K562 (cell line): ENCODE results near the gene NDUFV2. TPM values are rescaled to one million over a fixed set of nuclear protein-coding genes. Genes with fewer than 3 reads are reported as not detected.

ENCODE experiments used
- ATAC-seq: fragments of 200-7000 bp; cut with Tn5 transposase; 3 replicates; pipeline ENCODE4 v1.9.1; 2020; ENCODE audit warnings: moderate library complexity
- BruUV-seq: library from RNA; stranded (reverse); fragments of 400-500 nt; replicated peaks from 2 replicates; lab custom pipeline; 2021; lab: Mats Ljungman, UMichigan
- CTCF ChIA-PET: fragments of 300-600 bp; formaldehyde crosslinking; extraction: SDS; loops from one replicate; lab custom pipeline; 2021; ENCODE audit warnings: low intra/inter-chr PET ratio; lab: Yijun Ruan, JAX
- POLR2A ChIA-PET: fragments of 300-600, 350-650 bp; sonication (Branson Sonifier 250); formaldehyde crosslinking; extraction: SDS; loops from one replicate; lab custom pipeline; 2021; ENCODE audit warnings: antibody characterized with exemption, inconsistent platforms; lab: Yijun Ruan, JAX
- DNase-seq, 4 experiments: peaks; one replicate each; pipeline versions ENCODE4 v3.0.0 to v3.0.0-alpha.2; 2011 to 2018; ENCODE audit warnings: low spot score in 3 of 4, mixed read lengths in 3 of 4; ENCODE audit errors: extremely low read depth in 1 of 4
- FAIRE-seq: peaks from 2 replicates; lab custom pipeline; 2011; peaks lifted over from hg19 to GRCh38; lab: Jason Lieb, UNC
- H2AFZ ChIP-seq: 2 replicates; pipeline ENCODE4 v1.6.0; 2011; ENCODE audit warnings: low read depth, low read length, control low read depth, inconsistent platforms
- H3K27ac ChIP-seq: fragments of 200-600 bp; 3 replicates; pipeline ENCODE4 v1.8.0; 2011; ENCODE audit warnings: low read depth, mild to moderate bottlenecking, control low read depth, inconsistent platforms, low read length, moderate library complexity, mixed read lengths; ENCODE audit errors: extremely low read depth
- H3K27me3 ChIP-seq, 2 experiments: fragments of 300-600 bp in 1 of 2; 2 replicates in 1 of 2; 3 replicates in 1 of 2; pipeline versions ENCODE4 v1.6.0 to v1.8.0; 2011; ENCODE audit warnings: inconsistent platforms in 2 of 2, low read length in 2 of 2, mild to moderate bottlenecking in 1 of 2, mixed read lengths in 1 of 2, moderate library complexity in 1 of 2; ENCODE audit not compliant: control insufficient read depth in 2 of 2, insufficient read depth in 2 of 2
- H3K36me3 ChIP-seq: fragments of 300-600 bp; 3 replicates; pipeline ENCODE4 v1.8.0; 2011; ENCODE audit warnings: mild to moderate bottlenecking, low read length, inconsistent platforms; ENCODE audit not compliant: control insufficient read depth, insufficient read depth
- H3K4me1 ChIP-seq, 2 experiments: fragments of 200-600 bp in 1 of 2; replicated peaks in 1 of 2; 2 replicates in 1 of 2; 3 replicates in 1 of 2; pipeline versions ENCODE4 v1.5.1 to v1.8.0; 2011; ENCODE audit warnings: inconsistent platforms in 2 of 2, low read length in 2 of 2, mild to moderate bottlenecking in 1 of 2, mixed read lengths in 1 of 2, moderate library complexity in 1 of 2; ENCODE audit not compliant: control insufficient read depth in 2 of 2, insufficient read depth in 2 of 2
- H3K4me2 ChIP-seq: 2 replicates; pipeline ENCODE4 v1.6.1; 2011; ENCODE audit warnings: low read length, control low read depth, inconsistent platforms, mixed read lengths; ENCODE audit not compliant: insufficient read depth
- H3K4me3 ChIP-seq: fragments of 200-600 bp; sonication (generic), shearing (Covaris generic); 2 replicates; pipeline ENCODE4 v1.5.1; 2016; ENCODE audit warnings: control low read depth, inconsistent platforms
- H3K79me2 ChIP-seq: fragments of 200-600 bp; 3 replicates; pipeline ENCODE4 v1.8.0; 2011; ENCODE audit warnings: low read length, inconsistent platforms; ENCODE audit not compliant: control insufficient read depth, insufficient read depth
- H3K9ac ChIP-seq, 2 experiments: 2 replicates each; pipeline versions ENCODE4 v1.6.0 to v1.6.1; 2011; ENCODE audit warnings: low read depth in 2 of 2, low read length in 2 of 2, control low read depth in 1 of 2, inconsistent platforms in 1 of 2, mild to moderate bottlenecking in 1 of 2, mixed read lengths in 1 of 2; ENCODE audit not compliant: insufficient read depth in 1 of 2
- H3K9me1 ChIP-seq: one replicate; pipeline ENCODE4 v1.6.0; 2011; ENCODE audit warnings: inconsistent platforms, mild to moderate bottlenecking, low read length, moderate library complexity; ENCODE audit not compliant: control insufficient read depth, insufficient read depth
- H3K9me3 ChIP-seq: replicated peaks from 2 replicates; pipeline ENCODE4 v1.5.1; 2011; ENCODE audit warnings: low read depth, low read length, inconsistent platforms; ENCODE audit not compliant: control insufficient read depth, insufficient read depth
- H4K20me1 ChIP-seq: replicated peaks from 2 replicates; pipeline ENCODE4 v1.6.1; 2011; ENCODE audit warnings: low read length, inconsistent platforms, mixed read lengths; ENCODE audit not compliant: control insufficient read depth, insufficient read depth
- EZH2 ChIP-seq: IDR thresholded peaks from 2 replicates; pipeline ENCODE4 v1.6.1; 2012; ENCODE audit warnings: low read depth, mild to moderate bottlenecking, inconsistent platforms, low read length, borderline replicate concordance
- JUN ChIP-seq, 2 experiments: sonication (generic) in 1 of 2; formaldehyde crosslinking in 1 of 2; IDR thresholded peaks; 2 replicates each; pipeline versions ENCODE4 v1.6.1 to v1.8.0; 2012 to 2022; ENCODE audit warnings: borderline replicate concordance in 2 of 2, mild to moderate bottlenecking in 2 of 2, improper control_type of control experiment in 1 of 2, low read depth in 1 of 2, low read length in 1 of 2, missing genetic modification reagents in 1 of 2
- KLF13 ChIP-seq: fragments of 450-650 bp; IDR thresholded peaks from 2 replicates; pipeline ENCODE4 v1.6.1; 2016; ENCODE audit warnings: missing genetic modification characterization, low read depth, mild to moderate bottlenecking, missing compliant biosample characterization, moderate library complexity, borderline replicate concordance
- SRSF3 ChIP-seq: fragments of 200-400 bp; formaldehyde crosslinking; IDR thresholded peaks from 2 replicates; pipeline ENCODE4 v1.6.1; 2016; ENCODE audit warnings: mild to moderate bottlenecking, low read length, moderate library complexity; ENCODE audit not compliant: insufficient read depth
- TCF7 ChIP-seq: sonication (generic); IDR thresholded peaks from 2 replicates; pipeline ENCODE4 v1.6.1; 2016; ENCODE audit warnings: antibody characterized with exemption, borderline replicate concordance
- ZKSCAN1 ChIP-seq: fragments of 150-350 bp; IDR thresholded peaks from 2 replicates; pipeline ENCODE4 v1.6.1; 2016; ENCODE audit warnings: low read depth, low read length
- ZKSCAN3 ChIP-seq: fragments of 250-450 bp; sonication (Bioruptor Pico); IDR thresholded peaks from 2 replicates; pipeline ENCODE4 v1.4.0; 2020
- ZNF175 ChIP-seq: fragments of 200-800 bp; sonication (Bioruptor generic); IDR thresholded peaks from 2 replicates; pipeline ENCODE4 v1.6.1; 2016; ENCODE audit warnings: low read depth, mild to moderate bottlenecking, missing genetic modification characterization, missing compliant biosample characterization
- ZNF316 ChIP-seq: fragments of 450-650 bp; IDR thresholded peaks from 2 replicates; pipeline ENCODE4 v1.6.1; 2016
- ZNF324 ChIP-seq: fragments of 250-450 bp; sonication (Bioruptor Pico); IDR thresholded peaks from 2 replicates; pipeline ENCODE4 v1.4.0; 2020; ENCODE audit warnings: mild to moderate bottlenecking
- WGBS: fragments of 100-300 bp; shearing (Covaris generic); methylation state at CpG from one replicate; pipeline ENCODE4 v1.1.6; 2016; ENCODE audit warnings: low coverage, mixed read lengths; ENCODE audit not compliant: insufficient coverage; ENCODE audit errors: missing lambda C conversion rate; 5-methylcytosine and 5-hydroxymethylcytosine counted together
- in situ Hi-C: fragments of 300-500 bp; cut with MboI; formaldehyde crosslinking; loops from 4 replicates; pipeline ENCODE4 v1.15.0; 2018; ENCODE audit warnings: inconsistent platforms, mixed read lengths
- intact Hi-C: fragments of 100-400 bp; cut with micrococcal nuclease; formaldehyde crosslinking; loops from 2 replicates; pipeline ENCODE4 v1.14.2; 2022
- polyA plus RNA-seq, 8 experiments: library from polyadenylated mRNA; depleted of rRNA in 4 of 8; stranded (reverse) in 5 of 8; unstranded in 3 of 8; fragments of >200 nt; fragmentation: Nextera tagmentation in 2 of 8; fragmentation: Illumina TruSeq in 1 of 8; extraction: Ambion mirVana in 2 of 8; extraction: Trizol in 1 of 8; gene quantifications; 2 replicates each; pipeline versions ENCODE4 v1.2.1 to v1.2.3, GENCODE V29; 2011 to 2014; ENCODE audit warnings: inconsistent platforms in 1 of 8, missing spikeins in 1 of 8
- total RNA-seq, 7 experiments: library from RNA; depleted of rRNA in 6 of 7; stranded (reverse); fragments of >200 nt in 6 of 7; fragmentation: Illumina TruSeq in 2 of 7; extraction: Trizol in 2 of 7; gene quantifications; 2 replicates each; pipeline versions ENCODE4 v1.2.1 to v1.2.3, GENCODE V29; 2011 to 2021; ENCODE audit warnings: low replicate concordance in 1 of 7
- TF ChIP-seq, protein P1 (sequence below): sonication (generic); formaldehyde crosslinking; IDR thresholded peaks from 2 replicates; pipeline ENCODE4 v1.8.1; 2023; ENCODE audit warnings: missing genetic modification reagents, mild to moderate bottlenecking, borderline replicate concordance
- TF ChIP-seq, protein P2 (sequence below): fragments of 450-650 bp; IDR thresholded peaks from 2 replicates; pipeline ENCODE4 v1.6.1; 2016; ENCODE audit warnings: mild to moderate bottlenecking

NDUFV2 gene
- total and polyA plus RNA-seq, 9 of the 15 experiments (the other 6 are each of a cell fraction or from before 2014, with no cell fraction given): 213 to 550 (median 384) TPM

DNA sequence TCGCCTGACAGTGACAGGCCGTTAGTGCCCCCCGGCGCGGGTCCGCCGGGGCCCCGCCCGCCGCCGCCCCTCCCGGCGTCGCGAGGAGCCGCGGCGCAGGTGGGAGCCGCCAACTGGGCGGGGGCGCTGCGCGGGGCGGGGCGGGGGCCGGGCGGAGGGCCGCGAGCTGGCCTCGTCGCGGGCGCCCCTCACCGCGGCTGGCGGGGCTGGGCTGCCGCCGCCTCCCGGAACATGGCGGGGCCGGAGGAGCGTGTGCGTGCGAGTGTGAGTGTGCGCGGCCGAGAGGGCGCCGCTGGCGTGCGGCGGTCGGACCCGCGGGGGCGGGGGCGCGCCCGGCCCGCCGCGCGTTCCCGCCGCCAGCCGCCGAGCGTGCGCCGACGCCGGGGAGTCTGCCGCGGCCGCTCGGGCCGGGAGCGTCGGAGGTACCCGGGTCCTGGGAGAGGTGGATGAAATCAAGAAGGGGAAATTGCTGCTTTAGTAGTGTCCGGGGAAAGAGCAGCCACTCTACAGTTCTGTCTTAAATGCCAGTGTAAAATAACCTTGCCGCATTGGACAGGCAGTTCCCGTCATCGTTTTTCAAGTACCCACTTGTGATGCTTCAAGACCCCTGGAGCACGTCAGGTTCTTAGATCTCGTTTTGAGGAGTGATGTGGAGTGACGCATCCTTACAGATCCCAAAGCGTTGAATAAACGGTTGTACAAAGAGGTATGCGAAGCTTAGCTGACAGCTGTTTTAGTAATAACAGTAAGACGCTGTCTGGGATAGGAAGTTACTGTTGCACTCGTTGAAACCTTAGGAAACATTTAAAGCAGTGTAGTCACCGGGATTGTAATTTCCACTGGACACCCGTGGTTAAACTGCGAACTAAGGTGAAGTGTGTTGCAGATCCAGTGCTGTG, 34.9 kb downstream of the NDUFV2 start:
- Histone ChIP-seq H3K9me1 (no peaks in the 10 kb centered on the region), H3K4me2 (peak overlapping the region; percentile 99), H3K27me3 (no peaks in the 10 kb centered on the region), H3K36me3 (peaks cover 32% of the 10 kb centered on the region), H3K4me3 (peak overlapping the region; percentile 75), H3K4me1 (peaks cover 9 to 14% of the 10 kb centered on the region in 2 experiments; a peak in 4 of 5 replicates), H3K9ac (peak overlapping the region; percentile 79 to 94), H3K79me2 (peaks cover 75% of the 10 kb centered on the region), H4K20me1 (no peaks in the 10 kb centered on the region), H3K9me3 (no peaks in the 10 kb centered on the region), H2AFZ (peak overlapping the region; percentile 79), H3K27ac (peak overlapping the region; percentile 90)
- in situ Hi-C loops: no loop called here
- ChIA-PET POLR2A (interaction anchor here (0.6 to 3.4 kb wide), 18 partner anchors 9 to 430 kb away, joined by 3 to 30 read pairs (median 4); partner anchors contain the start of gene TWSG1), CTCF (no interaction called here)
- ATAC-seq (peak; percentile 16), DNase-seq (peak; percentile 84 to 88 (median 85)), FAIRE-seq (peak; percentile 51)
- no TSS peak for BruUV-seq
- intact Hi-C loops: loop anchor here (2.0 to 5.0 kb wide), 2 partner anchors 35 to 340 kb away; partner anchors contain the start of genes NDUFV2 and RALBP1
- under 1% methylated on average over 54 of the region's 95 CpGs for WGBS
- TF ChIP-seq ZNF316 (no peak), ZNF175 (CRISPR knock-in tag) (no peak), SRSF3 (no peak), ZNF324 (CRISPR knock-in tag) (no peak), ZKSCAN3 (CRISPR knock-in tag) (no peak), JUN (IDR thresholded peaks at IDR 0.05; ENCODE audit: borderline replicate concordance, low read depth, low read length) (no peak), JUN (CRISPR knock-in tag; IDR thresholded peaks at IDR 0.05; ENCODE audit: borderline replicate concordance) (0 out of 2 replicates have a peak, but pooled peaks have one; percentile 26), TCF7 (no peak), ZKSCAN1 (no peak), KLF13 (tag) (no peak), EZH2 (no peak)
- TF ChIP-seq, protein P1, sequence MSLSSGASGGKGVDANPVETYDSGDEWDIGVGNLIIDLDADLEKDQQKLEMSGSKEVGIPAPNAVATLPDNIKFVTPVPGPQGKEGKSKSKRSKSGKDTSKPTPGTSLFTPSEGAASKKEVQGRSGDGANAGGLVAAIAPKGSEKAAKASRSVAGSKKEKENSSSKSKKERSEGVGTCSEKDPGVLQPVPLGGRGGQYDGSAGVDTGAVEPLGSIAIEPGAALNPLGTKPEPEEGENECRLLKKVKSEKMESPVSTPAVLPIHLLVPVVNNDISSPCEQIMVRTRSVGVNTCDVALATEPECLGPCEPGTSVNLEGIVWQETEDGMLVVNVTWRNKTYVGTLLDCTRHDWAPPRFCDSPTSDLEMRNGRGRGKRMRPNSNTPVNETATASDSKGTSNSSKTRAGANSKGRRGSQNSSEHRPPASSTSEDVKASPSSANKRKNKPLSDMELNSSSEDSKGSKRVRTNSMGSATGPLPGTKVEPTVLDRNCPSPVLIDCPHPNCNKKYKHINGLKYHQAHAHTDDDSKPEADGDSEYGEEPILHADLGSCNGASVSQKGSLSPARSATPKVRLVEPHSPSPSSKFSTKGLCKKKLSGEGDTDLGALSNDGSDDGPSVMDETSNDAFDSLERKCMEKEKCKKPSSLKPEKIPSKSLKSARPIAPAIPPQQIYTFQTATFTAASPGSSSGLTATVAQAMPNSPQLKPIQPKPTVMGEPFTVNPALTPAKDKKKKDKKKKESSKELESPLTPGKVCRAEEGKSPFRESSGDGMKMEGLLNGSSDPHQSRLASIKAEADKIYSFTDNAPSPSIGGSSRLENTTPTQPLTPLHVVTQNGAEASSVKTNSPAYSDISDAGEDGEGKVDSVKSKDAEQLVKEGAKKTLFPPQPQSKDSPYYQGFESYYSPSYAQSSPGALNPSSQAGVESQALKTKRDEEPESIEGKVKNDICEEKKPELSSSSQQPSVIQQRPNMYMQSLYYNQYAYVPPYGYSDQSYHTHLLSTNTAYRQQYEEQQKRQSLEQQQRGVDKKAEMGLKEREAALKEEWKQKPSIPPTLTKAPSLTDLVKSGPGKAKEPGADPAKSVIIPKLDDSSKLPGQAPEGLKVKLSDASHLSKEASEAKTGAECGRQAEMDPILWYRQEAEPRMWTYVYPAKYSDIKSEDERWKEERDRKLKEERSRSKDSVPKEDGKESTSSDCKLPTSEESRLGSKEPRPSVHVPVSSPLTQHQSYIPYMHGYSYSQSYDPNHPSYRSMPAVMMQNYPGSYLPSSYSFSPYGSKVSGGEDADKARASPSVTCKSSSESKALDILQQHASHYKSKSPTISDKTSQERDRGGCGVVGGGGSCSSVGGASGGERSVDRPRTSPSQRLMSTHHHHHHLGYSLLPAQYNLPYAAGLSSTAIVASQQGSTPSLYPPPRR (CRISPR knock-in tag): 0 out of 2 replicates have a peak, but pooled peaks have one; percentile 36
- TF ChIP-seq, protein P2, sequence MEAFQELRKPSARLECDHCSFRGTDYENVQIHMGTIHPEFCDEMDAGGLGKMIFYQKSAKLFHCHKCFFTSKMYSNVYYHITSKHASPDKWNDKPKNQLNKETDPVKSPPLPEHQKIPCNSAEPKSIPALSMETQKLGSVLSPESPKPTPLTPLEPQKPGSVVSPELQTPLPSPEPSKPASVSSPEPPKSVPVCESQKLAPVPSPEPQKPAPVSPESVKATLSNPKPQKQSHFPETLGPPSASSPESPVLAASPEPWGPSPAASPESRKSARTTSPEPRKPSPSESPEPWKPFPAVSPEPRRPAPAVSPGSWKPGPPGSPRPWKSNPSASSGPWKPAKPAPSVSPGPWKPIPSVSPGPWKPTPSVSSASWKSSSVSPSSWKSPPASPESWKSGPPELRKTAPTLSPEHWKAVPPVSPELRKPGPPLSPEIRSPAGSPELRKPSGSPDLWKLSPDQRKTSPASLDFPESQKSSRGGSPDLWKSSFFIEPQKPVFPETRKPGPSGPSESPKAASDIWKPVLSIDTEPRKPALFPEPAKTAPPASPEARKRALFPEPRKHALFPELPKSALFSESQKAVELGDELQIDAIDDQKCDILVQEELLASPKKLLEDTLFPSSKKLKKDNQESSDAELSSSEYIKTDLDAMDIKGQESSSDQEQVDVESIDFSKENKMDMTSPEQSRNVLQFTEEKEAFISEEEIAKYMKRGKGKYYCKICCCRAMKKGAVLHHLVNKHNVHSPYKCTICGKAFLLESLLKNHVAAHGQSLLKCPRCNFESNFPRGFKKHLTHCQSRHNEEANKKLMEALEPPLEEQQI: no peak
